Activated CD8-positive, alpha-beta memory T cell treated with anti-CD3 and anti-CD28 coated beads, Interleukin-2, amount 50 U/mL, for 48 hours (primary cell): ENCODE data around the gene TUB.

ENCODE experiments used
- DNase-seq: peaks from one replicate; pipeline ENCODE4 v3.0.0-alpha.2; 2020

Gene TUB

GRCh38 chr11:8093931-8094575 lies 13.0 kb downstream of the TUB start:
- peak; percentile 38 for DNase-seq

- DNase-seq: peak; percentile 49
These were observed 13.6 kb downstream of the TUB start for GRCh38 chr11:8094656-8095055.

- DNase-seq: peak; percentile 41
These were observed 14.4 kb downstream of the TUB start for GRCh38 chr11:8095371-8095770.

- peak; percentile 33 for DNase-seq
These were observed 15.0 kb downstream of the TUB start for GRCh38 chr11:8095806-8096522.

GRCh38 chr11:8096575-8096974 lies 15.6 kb downstream of the TUB start:
- peak; percentile 23 for DNase-seq

GRCh38 chr11:8097062-8097461 lies 16.1 kb downstream of the TUB start:
- peak; percentile 22 for DNase-seq

GRCh38 chr11:8097468-8097867 lies 16.5 kb downstream of the TUB start:
- DNase-seq: no peak

- peak; percentile 34 for DNase-seq
These were observed 16.9 kb downstream of the TUB start for GRCh38 chr11:8097926-8098325.

GRCh38 chr11:8098361-8098760 lies 17.4 kb downstream of the TUB start:
- peak; percentile 20 for DNase-seq

GRCh38 chr11:8098879-8099278 lies 17.9 kb downstream of the TUB start:
- DNase-seq: peak; percentile 41

- DNase-seq: peak; percentile 85
These were observed 18.4 kb downstream of the TUB start for GRCh38 chr11:8099291-8099899.

- peak; percentile 28 for DNase-seq
These were observed 19.1 kb downstream of the TUB start for GRCh38 chr11:8100158-8100557.

- DNase-seq: peak; percentile 25
These were observed 19.6 kb downstream of the TUB start for GRCh38 chr11:8100605-8101004.

GRCh38 chr11:8101421-8101820 lies 20.4 kb downstream of the TUB start:
- DNase-seq: no peak

- no peak for DNase-seq
These were observed 21.4 kb downstream of the TUB start for GRCh38 chr11:8102296-8102915.

- peak; percentile 26 for DNase-seq
These were observed 22.0 kb downstream of the TUB start for GRCh38 chr11:8102965-8103364.

- no peak for DNase-seq
These were observed 22.9 kb downstream of the TUB start for GRCh38 chr11:8103909-8104308.

GRCh38 chr11:8105133-8105532 lies 24.1 kb downstream of the TUB start:
- no peak for DNase-seq

GRCh38 chr11:8105666-8106065 lies 24.7 kb downstream of the TUB start:
- no peak for DNase-seq

- no peak for DNase-seq
These were observed 25.7 kb downstream of the TUB start for GRCh38 chr11:8106679-8107078.

- DNase-seq: no peak
These were observed 26.6 kb downstream of the TUB start for GRCh38 chr11:8107642-8108041.

- DNase-seq: no peak
These were observed 27.4 kb downstream of the TUB start for GRCh38 chr11:8108421-8108820.

- DNase-seq: no peak
These were observed 28.7 kb downstream of the TUB start for GRCh38 chr11:8109675-8110074.

- DNase-seq: no peak
These were observed 29.4 kb downstream of the TUB start for GRCh38 chr11:8110396-8110795.
